ENCODE measurements around the gene NOTUM. TPM values are rescaled to one million over a fixed set of nuclear protein-coding genes. Genes with fewer than 3 reads are reported as not detected.
"Not testable (repeated sequence)": the region's sequence is repeated elsewhere in the genome, so short reads cannot be mapped to it uniquely, and the experiment has no call there.

NOTUM gene
- total RNA-seq, 1 experiment from 2014 or later = not detected

DNA sequence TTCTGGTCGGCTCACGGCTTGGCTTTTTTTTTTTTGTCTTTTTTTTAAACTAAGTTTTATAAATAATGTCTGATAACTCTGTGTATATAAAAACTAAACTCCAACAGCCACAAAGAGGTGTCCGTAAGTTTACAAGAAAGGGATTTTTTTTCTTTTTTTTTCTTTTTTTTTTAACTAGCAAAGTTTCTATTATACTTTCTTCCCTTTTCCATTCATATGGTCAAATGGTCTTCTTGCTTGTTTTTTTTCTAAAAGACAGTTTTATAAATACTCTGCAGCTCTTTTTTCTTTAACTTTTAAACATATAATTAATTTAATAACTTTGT lies 39.5 kb downstream of the NOTUM start:
- no peak for DNase-seq (ENCODE audit: unreplicated experiment)
- Mint-ChIP-seq H3K27me3 (ENCODE audit: insufficient read depth, unreplicated experiment) (no peaks in the 10 kb centered on the region), H3K4me3 (ENCODE audit: unreplicated experiment) (no peak overlapping the region), H3K9me3 (ENCODE audit: unreplicated experiment) (no peaks in the 10 kb centered on the region), H3K4me1 (ENCODE audit: insufficient read depth, unreplicated experiment) (peaks cover 30% of the 10 kb centered on the region), H3K27ac (ENCODE audit: low read depth, unreplicated experiment) (no peak overlapping the region), H3K36me3 (ENCODE audit: insufficient read depth, unreplicated experiment) (peaks cover 45% of the 10 kb centered on the region)
- TF ChIP-seq, protein P1, sequence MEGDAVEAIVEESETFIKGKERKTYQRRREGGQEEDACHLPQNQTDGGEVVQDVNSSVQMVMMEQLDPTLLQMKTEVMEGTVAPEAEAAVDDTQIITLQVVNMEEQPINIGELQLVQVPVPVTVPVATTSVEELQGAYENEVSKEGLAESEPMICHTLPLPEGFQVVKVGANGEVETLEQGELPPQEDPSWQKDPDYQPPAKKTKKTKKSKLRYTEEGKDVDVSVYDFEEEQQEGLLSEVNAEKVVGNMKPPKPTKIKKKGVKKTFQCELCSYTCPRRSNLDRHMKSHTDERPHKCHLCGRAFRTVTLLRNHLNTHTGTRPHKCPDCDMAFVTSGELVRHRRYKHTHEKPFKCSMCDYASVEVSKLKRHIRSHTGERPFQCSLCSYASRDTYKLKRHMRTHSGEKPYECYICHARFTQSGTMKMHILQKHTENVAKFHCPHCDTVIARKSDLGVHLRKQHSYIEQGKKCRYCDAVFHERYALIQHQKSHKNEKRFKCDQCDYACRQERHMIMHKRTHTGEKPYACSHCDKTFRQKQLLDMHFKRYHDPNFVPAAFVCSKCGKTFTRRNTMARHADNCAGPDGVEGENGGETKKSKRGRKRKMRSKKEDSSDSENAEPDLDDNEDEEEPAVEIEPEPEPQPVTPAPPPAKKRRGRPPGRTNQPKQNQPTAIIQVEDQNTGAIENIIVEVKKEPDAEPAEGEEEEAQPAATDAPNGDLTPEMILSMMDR (IDR thresholded peaks at IDR 0.05; ENCODE audit: unreplicated experiment) = no peak
- BruUV-seq (replicated peaks) = TSS peak; percentile 3
- ChIA-PET POLR2A (interaction anchor here (0.7 kb wide), 1 partner anchor 219 kb away, joined by 3 read pairs; no protein-coding TSS in a partner anchor), CTCF (no interaction called here)
- intact Hi-C loops (cut with micrococcal nuclease) = no loop called here

- H3K27me3 Mint-ChIP-seq (ENCODE audit: insufficient read depth, unreplicated experiment) = no peaks in the 10 kb centered on the region
- H3K36me3 Mint-ChIP-seq (ENCODE audit: insufficient read depth, unreplicated experiment) = peaks cover 51% of the 10 kb centered on the region
- intact Hi-C loops (cut with micrococcal nuclease) = no loop called here
- DNase-seq (ENCODE audit: unreplicated experiment) = no peak
- H3K4me3 Mint-ChIP-seq (ENCODE audit: unreplicated experiment) = no peak overlapping the region
- H3K9me3 Mint-ChIP-seq (ENCODE audit: unreplicated experiment) = no peaks in the 10 kb centered on the region
- TF ChIP-seq, protein P1 (IDR thresholded peaks at IDR 0.05; ENCODE audit: unreplicated experiment) = no peak
- ChIA-PET CTCF (interaction anchor here (0.6 kb wide), 1 partner anchor 58 kb away, joined by 3 read pairs; no protein-coding TSS in a partner anchor), POLR2A (no interaction called here)
- H3K4me1 Mint-ChIP-seq (ENCODE audit: insufficient read depth, unreplicated experiment) = peaks cover 30% of the 10 kb centered on the region
- no peak overlapping the region for H3K27ac Mint-ChIP-seq (ENCODE audit: low read depth, unreplicated experiment)
- BruUV-seq (replicated peaks) = no TSS peak
Measured at GRCh38 chr17:81920612-81921536, 40.1 kb downstream of the NOTUM start.

- Mint-ChIP-seq H3K27ac (ENCODE audit: low read depth, unreplicated experiment) (no peak overlapping the region), H3K36me3 (ENCODE audit: insufficient read depth, unreplicated experiment) (peaks cover 63% of the 10 kb centered on the region), H3K4me1 (ENCODE audit: insufficient read depth, unreplicated experiment) (peaks cover 27% of the 10 kb centered on the region), H3K27me3 (ENCODE audit: insufficient read depth, unreplicated experiment) (no peaks in the 10 kb centered on the region), H3K4me3 (ENCODE audit: unreplicated experiment) (no peak overlapping the region), H3K9me3 (ENCODE audit: unreplicated experiment) (no peaks in the 10 kb centered on the region)
- TF ChIP-seq, protein P1 (IDR thresholded peaks at IDR 0.05; ENCODE audit: unreplicated experiment) = no peak
- ChIA-PET CTCF (no interaction called here), POLR2A (no interaction called here)
- no TSS peak for BruUV-seq (replicated peaks)
- intact Hi-C loops (cut with micrococcal nuclease) = loop anchor here (10.0 kb wide), 1 partner anchor 54 kb away; the partner anchor contains the start of gene P4HB
- no peak for DNase-seq (ENCODE audit: unreplicated experiment)
Measured at GRCh38 chr17:81918832-81919545, 42.0 kb downstream of the NOTUM start.

- peak overlapping the region; percentile 87 for H3K4me3 Mint-ChIP-seq (ENCODE audit: unreplicated experiment)
- peak overlapping the region; percentile 87 for H3K27ac Mint-ChIP-seq (ENCODE audit: low read depth, unreplicated experiment)
- H3K9me3 Mint-ChIP-seq (ENCODE audit: unreplicated experiment); BruUV-seq (replicated peaks); CTCF ChIA-PET; DNase-seq (ENCODE audit: unreplicated experiment); H3K27me3 Mint-ChIP-seq (ENCODE audit: insufficient read depth, unreplicated experiment): not testable (repeated sequence)
- POLR2A ChIA-PET = interaction anchor here (1.6 kb wide), 1 partner anchor 21 kb away, joined by 6 read pairs; no protein-coding TSS in a partner anchor
- intact Hi-C loops (cut with micrococcal nuclease) = loop anchor here (10.0 kb wide), 1 partner anchor 54 kb away; the partner anchor contains the start of gene P4HB
- H3K4me1 Mint-ChIP-seq (ENCODE audit: insufficient read depth, unreplicated experiment) = peaks cover 27% of the 10 kb centered on the region
- H3K36me3 Mint-ChIP-seq (ENCODE audit: insufficient read depth, unreplicated experiment) = peaks cover 64% of the 10 kb centered on the region
Measured at GRCh38 chr17:81918333-81918669, 42.7 kb downstream of the NOTUM start.

Measured in MCF 10A (cell line).